Coronary artery (tissue), 2 donors: ENCODE results near the gene HSF2.

Experiments used
- DNase-seq: peaks from one replicate; pipeline ENCODE4 v3.0.0-alpha.2; 2017; ENCODE audit warnings: low spot score
- H3K27ac ChIP-seq, 2 donors: fragments of 200-600 bp; sonication (generic); one replicate each; pipeline ENCODE4 v1.5.1; 2016 to 2019
- H3K4me3 ChIP-seq: fragments of 200-600 bp; sonication (generic); 2 replicates; pipeline ENCODE4 v1.5.1; 2016; ENCODE audit warnings: mild to moderate bottlenecking, moderate library complexity
- TF ChIP-seq, protein P1 (sequence below): fragments of 200-600 bp; sonication (generic); IDR thresholded peaks from one replicate; pipeline ENCODE4 v1.5.1; 2019; ENCODE audit warnings: antibody characterized with exemption

Gene HSF2

GRCh38 chr6:122365775-122366403, 33.6 kb upstream of the HSF2 start:
- DNase-seq: no peak
- TF ChIP-seq, protein P1, sequence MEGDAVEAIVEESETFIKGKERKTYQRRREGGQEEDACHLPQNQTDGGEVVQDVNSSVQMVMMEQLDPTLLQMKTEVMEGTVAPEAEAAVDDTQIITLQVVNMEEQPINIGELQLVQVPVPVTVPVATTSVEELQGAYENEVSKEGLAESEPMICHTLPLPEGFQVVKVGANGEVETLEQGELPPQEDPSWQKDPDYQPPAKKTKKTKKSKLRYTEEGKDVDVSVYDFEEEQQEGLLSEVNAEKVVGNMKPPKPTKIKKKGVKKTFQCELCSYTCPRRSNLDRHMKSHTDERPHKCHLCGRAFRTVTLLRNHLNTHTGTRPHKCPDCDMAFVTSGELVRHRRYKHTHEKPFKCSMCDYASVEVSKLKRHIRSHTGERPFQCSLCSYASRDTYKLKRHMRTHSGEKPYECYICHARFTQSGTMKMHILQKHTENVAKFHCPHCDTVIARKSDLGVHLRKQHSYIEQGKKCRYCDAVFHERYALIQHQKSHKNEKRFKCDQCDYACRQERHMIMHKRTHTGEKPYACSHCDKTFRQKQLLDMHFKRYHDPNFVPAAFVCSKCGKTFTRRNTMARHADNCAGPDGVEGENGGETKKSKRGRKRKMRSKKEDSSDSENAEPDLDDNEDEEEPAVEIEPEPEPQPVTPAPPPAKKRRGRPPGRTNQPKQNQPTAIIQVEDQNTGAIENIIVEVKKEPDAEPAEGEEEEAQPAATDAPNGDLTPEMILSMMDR: no peak
- no peak overlapping the region for H3K27ac ChIP-seq
- H3K4me3 ChIP-seq: no peak overlapping the region

DNA sequence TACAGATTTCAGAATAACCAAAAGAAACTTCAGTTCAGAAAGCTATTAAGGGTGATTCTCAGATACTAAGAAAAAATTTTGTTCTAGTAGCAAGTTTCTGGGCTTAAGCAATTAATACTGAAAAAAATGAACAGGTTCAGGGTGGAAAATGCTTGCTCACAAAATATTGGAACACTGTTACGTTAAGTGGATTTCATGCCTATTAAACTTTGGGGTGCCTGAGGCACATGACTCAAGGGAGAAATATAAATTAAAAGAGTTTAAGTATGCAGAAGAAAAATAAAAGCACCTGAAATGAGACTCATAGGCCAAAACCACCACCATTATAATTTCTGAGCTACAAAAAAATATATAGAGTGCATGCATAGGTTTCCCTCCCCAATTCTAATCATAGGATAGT, 32.3 kb upstream of the HSF2 start:
- no peak overlapping the region for H3K4me3 ChIP-seq
- DNase-seq: no peak
- TF ChIP-seq, protein P1: no peak
- no peak overlapping the region for H3K27ac ChIP-seq

DNA sequence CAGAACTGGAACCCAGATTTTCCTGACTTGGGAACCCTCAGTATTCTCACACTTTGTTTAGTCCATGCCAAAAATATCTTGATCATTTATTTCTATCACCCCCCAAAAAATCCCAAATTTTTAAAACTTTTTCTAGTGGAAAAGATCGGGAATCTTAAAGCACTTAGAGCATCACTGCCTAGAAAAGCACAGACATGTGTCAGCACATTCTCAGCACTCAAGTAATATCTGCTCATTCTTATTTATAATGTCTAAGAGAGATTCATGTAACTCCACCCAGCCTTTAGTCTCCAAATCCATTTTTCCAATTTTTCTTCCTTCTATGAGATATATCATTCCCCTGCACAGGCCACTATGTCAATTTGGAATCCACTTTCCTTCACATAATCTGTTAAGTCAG, 29.9 kb upstream of the HSF2 start:
- Histone ChIP-seq H3K4me3 (no peak overlapping the region), H3K27ac (no peak overlapping the region)
- TF ChIP-seq, protein P1: no peak
- no peak for DNase-seq

GRCh38 chr6:122372647-122373046, 26.8 kb upstream of the HSF2 start:
- no peak overlapping the region for H3K27ac ChIP-seq
- no peak overlapping the region for H3K4me3 ChIP-seq
- TF ChIP-seq, protein P1: no peak
- DNase-seq: no peak

DNA sequence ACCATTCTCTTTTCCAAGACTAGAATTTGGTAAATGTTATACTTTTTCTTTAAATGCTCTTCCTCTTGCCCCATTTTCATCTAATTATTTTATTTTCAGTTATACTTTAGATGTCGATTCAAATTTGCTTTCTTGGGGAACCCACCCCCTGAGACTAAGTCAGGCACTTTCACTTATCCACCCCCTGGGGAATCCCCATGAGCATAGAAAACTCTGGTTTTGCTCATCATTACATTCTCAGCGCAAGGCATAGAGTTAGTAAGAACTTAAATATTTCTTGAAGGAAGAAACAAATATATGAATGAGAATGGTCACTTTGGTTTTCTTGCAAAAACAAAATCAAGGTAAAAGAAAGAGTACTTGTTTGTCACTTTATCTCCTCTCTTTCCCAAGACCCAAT, 25.1 kb upstream of the HSF2 start:
- DNase-seq: no peak
- TF ChIP-seq, protein P1: no peak
- H3K27ac ChIP-seq: no peak overlapping the region
- no peak overlapping the region for H3K4me3 ChIP-seq

DNA sequence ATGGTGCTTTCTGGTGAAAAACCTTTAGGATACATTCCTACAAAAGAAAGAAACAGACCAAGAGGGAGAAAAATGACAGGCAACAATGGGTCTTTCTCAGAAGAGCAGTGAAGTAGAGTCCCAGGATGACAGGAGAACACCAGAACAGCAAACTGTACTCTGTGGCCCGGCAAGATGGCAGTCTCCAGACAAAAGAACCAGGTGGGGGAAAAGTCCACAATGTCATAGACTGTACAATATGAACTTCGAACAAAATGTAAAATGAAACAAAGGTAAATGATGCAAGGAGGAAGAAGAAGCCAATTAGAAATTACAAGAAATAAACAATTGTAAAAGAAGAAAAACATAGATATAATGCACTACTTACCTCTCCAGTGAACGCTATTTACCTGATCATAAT, 23.2 kb upstream of the HSF2 start:
- Histone ChIP-seq H3K27ac (no peak overlapping the region), H3K4me3 (no peak overlapping the region)
- DNase-seq: no peak
- TF ChIP-seq, protein P1: no peak

- TF ChIP-seq, protein P1: peak; percentile 51
- no peak for DNase-seq
Observed at GRCh38 chr6:122381494-122382265, 17.8 kb upstream of the HSF2 start.

More at GRCh38 chr6:122381494-122382265, 17.8 kb upstream of the HSF2 start:
- no peak overlapping the region for H3K4me3 ChIP-seq
- no peak overlapping the region for H3K27ac ChIP-seq
